Stimulated activated CD4-positive, alpha-beta T cell treated with anti-CD3 and anti-CD28 coated beads, Interleukin-12 subunit alpha, Interleukin-12 subunit beta, amount 100 ng/mL, for 4 hours (primary cell): ENCODE results near the gene PDE6C.

Experiments
- DNase-seq: peaks from one replicate; pipeline ENCODE4 v3.0.0-alpha.2; 2020

The PDE6C gene

GRCh38 chr10:93612311-93612710 lies at the start of gene PDE6C:
Gene PDE6C, plus strand, starts transcription at chr10:93612537. Its CDS starts 189 bp downstream, at chr10:93612726.
- DNase-seq: no peak

- DNase-seq: no peak
These were observed 46.9 kb upstream of the PDE6C start for GRCh38 chr10:93565446-93565845.

DNA sequence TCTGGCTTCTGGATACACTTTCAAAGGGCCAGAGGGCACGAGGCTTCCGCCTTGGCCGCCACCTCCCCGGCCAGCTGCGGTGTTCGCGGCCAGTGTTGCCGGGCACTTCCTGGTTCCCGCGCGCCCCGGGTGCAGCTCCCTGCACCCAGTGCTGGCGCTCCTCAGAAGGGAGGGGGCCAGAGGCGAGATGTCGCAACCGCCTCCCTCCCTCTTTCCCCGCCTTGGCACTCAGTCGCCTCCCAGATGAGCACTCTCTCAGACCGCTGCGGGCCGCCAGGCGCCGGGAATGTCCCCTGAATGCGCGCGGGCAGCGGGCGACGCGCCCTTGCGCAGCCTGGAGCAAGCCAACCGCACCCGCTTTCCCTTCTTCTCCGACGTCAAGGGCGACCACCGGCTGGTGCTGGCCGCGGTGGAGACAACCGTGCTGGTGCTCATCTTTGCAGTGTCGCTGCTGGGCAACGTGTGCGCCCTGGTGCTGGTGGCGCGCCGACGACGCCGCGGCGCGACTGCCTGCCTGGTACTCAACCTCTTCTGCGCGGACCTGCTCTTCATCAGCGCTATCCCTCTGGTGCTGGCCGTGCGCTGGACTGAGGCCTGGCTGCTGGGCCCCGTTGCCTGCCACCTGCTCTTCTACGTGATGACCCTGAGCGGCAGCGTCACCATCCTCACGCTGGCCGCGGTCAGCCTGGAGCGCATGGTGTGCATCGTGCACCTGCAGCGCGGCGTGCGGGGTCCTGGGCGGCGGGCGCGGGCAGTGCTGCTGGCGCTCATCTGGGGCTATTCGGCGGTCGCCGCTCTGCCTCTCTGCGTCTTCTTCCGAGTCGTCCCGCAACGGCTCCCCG lies 45.7 kb upstream of the PDE6C start, which contains the start of gene FFAR4:
FFAR4 (plus strand) TSS at position 231 of the 842 bp plus-strand sequence; CDS start at position 287, 56 bp downstream.
- no peak for DNase-seq

DNA sequence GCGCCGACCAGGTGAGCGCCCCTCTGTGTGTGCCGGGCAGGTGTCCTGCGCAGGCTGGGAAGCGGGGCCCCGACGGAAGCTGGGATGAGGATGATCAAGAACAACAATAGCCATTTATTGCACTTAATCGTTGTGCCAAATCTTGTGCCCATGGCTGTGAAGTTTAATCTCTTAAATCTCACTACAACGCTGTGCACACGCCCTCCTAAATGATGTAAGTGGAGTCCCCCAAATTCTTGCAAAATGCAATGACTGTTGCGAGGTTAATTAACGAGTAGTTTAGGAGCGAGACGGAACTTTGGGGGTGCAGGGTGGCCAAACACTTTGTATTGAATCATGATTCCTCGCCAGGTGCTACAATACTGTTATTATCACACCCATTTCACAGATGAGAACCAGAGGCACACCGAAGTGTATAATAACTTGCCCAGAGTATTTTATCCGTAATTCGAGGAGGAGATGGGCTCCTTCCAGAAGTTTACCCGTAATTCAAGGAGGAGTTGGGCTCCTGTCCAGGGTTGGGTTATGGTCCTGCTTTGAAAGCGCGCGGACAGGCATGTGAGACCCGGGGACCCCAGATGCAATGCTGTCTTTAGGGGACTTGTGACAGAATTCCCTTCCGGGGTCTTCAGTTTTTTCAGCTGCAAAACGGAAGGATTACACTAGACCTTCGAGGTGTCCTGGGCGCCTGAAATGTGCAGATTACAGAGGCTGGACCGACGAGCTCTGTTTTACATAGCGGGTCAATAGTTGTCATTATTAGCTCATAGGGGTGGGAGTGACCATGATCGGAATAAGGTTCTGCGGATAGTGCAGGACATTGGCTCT lies 44.8 kb upstream of the PDE6C start:
- no peak for DNase-seq

DNA sequence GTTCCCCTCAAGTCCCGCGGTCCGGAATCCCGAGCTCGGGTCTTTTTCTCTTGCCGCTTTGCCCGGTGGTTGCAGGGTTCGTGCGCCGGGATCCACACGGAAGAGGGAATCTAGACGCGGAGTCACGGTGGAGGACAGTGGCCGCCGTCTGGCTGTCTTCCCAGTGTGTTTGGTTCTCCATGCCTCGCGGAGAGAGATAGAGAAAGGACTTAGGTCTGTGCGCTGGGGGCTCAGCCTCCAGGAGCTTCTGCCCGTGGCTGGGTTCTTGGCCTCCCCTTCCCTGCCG lies 44.3 kb upstream of the PDE6C start:
- DNase-seq: no peak

GRCh38 chr10:93570383-93570782 lies 42.0 kb upstream of the PDE6C start:
- no peak for DNase-seq

DNA sequence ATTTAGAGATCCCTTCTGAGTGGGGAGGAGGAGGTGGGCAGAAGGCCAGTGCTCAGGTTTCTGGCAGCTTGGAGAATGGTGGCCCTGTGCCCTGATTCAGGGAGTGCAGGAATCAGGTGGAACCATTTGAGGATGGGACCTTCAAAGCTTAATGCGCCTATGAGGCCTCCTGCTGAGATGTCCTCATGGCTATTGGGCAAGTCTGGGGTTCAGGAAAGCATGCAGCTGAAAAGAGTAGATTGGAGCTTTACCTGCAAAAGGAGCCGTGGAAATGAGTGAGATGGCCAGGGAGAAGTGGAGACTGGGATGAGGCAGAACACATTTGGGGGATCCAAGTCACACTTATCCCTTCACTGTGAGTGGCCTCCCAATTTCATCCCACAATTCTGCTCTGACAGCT lies 39.7 kb upstream of the PDE6C start:
- DNase-seq: no peak

- no peak for DNase-seq
These were observed 39.1 kb upstream of the PDE6C start for GRCh38 chr10:93573051-93573909.

DNA sequence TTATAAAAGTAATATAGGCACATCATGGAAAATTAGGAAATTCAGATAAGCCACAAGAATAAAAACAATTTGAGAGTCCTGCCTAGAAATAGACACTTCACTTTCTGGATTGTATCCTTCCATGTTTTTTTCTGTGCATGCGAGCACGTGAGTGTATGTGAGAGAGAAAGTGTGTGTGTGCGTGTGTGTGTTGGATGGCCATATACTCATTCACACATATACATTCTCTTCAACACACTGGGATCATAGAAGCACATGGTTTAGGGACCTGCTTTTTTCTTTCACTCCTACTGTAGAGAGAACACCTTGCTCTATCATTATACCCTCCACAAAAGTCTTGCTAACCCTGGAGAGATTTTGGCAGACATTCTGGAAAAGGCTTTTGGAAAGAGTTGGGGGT lies 38.4 kb upstream of the PDE6C start:
- DNase-seq: no peak

GRCh38 chr10:93576888-93577287 lies 35.4 kb upstream of the PDE6C start:
- DNase-seq: no peak

DNA sequence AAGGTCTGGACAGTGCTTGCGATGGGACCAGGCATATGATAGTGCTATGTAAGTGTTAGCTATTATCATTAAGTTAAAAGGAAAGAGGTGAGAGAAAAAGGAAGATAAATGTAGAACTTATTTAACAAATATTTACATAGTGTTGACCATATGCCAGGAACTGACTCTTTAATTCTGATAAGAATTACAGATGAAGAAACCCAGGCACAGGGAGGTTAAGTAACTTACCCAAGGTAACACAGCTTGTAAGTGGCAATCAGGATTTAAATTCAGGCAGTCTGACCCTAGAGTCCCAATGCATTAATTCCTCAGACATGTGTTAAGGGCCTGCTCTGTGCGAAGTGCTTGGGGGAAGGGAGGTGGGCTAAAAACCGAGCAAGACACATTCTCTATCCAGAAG lies 34.8 kb upstream of the PDE6C start:
- DNase-seq: no peak

- DNase-seq: no peak
These were observed 33.2 kb upstream of the PDE6C start for GRCh38 chr10:93579089-93579488.

- no peak for DNase-seq
These were observed 32.2 kb upstream of the PDE6C start for GRCh38 chr10:93579985-93580711.

DNA sequence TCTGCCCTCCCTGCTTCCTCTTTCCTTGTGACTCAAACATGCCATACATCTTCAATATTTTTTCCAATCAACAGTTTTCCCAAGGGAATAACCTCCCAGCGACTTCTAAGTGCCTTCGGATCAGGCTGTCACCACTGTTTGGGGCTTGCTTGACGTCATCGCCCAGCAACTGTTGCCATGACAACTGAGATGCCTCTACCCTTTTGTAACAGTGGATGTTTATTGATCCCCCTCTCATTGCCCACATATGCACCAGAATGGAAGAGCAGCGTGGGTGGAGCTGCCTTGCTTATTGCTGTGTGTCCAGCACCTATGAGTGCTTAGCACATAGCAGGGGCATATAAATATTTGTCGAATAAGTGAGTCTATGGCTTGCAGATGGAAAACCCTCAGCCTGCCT lies 31.5 kb upstream of the PDE6C start:
- no peak for DNase-seq

DNA sequence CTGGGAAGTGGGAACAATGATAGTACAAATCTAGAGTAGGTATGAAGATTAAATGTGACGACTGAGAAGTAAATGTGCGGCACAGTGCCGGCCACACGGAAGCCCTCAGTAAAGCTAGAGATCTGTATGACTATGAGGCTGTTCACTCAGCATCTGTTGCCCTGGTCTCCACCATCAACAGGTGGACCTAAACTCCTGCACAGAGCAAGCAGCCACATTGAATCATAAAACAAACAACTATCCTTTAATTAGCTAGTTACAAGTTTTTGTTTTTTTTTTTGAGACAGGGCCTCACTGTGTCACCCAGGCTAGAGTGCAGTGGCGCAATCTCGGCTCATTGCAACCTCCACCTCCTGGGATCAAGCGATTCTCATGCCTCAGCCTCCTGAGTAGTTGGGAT lies 27.9 kb upstream of the PDE6C start:
- no peak for DNase-seq

- no peak for DNase-seq
These were observed 22.4 kb upstream of the PDE6C start for GRCh38 chr10:93589648-93590562.

- DNase-seq: no peak
These were observed 21.7 kb upstream of the PDE6C start for GRCh38 chr10:93590638-93591037.

DNA sequence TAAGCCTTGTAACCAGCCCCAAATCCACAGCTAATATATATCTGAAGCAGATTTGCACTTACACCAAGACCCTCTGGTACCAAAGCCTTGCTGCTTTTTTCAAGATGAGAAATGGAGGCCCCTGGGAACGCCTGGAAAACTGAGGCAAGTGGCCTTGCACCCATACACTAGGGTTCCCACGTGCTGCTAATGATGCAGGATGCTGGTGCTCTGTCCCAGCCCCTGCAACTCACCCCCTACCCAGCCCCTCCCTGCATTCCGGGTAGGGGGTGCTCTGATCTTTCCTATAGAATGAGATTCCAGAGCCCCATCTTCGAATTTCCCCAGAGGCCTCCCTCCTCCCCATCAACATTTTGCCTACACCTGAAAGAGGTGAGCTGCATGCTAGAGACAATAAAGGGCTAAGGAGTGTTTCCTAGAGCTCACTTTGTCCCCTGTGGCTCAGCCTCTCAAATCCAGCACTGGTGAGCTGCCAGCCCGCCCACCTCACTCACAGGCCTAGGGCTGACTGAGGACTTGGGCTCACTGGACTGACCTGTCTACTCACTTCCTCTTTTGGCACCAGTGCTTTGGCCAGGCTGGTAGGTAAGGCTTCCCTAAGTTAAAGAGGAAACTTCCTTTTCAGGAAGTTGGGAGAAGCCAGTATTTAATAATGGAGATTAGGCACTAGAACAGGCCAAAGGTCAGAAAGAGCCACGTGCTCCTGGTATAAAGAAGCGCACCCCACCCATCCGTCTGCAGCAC lies 21.1 kb upstream of the PDE6C start:
- DNase-seq: no peak

DNA sequence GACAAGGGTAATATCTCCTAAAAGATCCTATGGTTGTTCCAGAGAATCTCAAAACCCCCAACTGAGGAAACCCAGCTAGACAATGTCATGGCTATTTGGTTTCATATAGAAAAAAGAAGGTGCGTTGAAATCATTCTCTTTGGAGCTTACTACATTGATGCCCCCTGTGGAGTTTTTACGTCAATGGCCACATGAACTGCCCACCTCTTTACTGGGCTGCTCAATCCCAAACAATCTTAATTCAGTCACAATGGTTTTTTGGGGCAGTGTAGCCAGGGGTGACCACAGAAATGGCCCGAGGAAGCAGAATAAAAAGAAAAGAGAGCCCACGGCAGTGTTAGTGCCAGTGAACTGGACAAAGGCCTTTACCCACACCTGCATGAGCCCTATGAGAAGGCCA lies 19.1 kb upstream of the PDE6C start:
- DNase-seq: no peak

DNA sequence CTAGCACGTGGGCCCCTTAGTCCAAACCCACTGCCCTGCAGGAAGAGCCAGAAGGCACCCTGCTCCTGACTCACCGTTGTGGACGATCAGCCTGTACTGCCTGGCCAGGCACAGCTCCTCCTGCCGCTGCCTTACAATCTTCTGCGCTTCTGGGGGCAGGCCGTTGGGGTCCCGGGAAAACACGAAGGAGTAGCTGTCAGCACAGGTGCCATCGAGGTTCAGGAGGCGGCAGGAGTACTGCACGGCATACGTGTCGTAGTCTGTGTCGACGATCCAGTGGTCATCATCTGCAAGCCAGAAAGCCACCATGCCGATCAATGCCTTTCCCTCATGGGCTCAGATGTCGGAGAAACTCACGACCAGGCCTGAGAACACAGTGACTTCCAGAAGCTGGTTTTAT lies 18.6 kb upstream of the PDE6C start:
- DNase-seq: no peak

DNA sequence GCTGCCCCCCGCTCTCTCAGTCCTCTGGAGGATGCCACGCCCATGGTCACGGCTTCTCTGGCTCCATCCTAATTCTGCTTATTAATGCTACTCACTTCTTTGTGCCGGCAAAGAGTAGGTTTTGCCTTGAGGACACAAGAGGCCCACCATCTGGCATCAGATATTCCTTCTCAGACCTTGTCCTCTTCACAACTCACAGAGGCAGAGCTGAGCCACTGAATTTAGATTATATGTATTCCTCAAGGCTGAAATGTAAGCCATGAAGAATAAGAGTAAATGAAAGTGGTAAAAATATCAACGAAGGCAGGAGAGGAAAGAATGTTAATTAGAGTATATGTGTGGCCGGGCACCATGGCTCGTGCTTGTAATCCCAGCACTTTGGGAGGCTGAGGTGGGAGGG lies 17.8 kb upstream of the PDE6C start:
- no peak for DNase-seq
